ENCODE data around the gene RILPL1.
"Not testable (repeated sequence)": the region's sequence is repeated elsewhere in the genome, so short reads cannot be mapped to it uniquely, and the experiment has no call there.

The RILPL1 gene

DNA sequence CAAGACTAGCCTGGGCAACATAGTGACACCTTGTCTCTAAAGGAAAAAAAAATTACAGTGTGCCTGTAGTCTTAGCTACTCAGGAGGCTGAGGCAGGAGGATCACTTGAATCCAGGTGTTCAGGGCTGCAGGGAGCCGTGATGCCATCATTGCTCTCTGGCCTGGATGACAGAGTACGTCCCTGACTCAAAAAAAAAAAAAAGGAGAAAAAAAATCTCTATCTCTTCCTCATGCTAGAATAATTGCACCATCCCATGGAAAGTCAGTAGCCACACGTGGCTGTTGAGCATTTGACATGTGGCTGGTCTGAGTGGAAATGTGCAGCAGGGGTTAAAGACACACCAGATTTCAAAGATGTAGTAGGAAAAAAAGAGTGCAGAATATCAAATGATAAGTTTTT, 3.8 kb downstream of the RILPL1 start:
- no peak for FAIRE-seq

GRCh38 chr12:123528858-123529257, 4.7 kb downstream of the RILPL1 start:
- FAIRE-seq: no peak

DNA sequence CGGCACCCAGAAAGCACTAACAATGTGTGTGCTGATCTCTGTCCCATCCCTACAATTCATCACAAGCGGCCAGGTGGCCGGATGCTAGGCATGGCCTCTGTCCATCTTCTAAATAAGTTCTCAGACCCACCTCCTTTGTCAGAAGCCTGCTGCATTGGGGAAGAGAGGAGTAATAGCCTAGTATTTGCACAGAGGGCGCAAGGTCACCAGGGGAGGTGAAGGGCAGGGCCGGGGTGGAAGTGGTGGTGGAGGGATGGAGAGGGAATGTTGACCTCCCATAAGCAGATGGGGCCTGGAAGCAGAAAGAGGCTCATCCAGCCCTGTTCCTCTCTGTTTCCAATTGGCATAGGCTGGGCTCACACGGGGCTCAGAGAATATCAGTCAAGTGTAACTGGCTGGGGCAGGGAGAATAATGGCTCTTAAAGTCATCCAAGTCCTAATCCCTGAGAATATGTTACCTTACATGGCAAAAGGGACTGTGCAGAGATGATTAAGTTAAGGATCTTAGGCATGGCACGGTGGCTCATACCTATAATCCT, 6.9 kb downstream of the RILPL1 start:
- no peak for FAIRE-seq

DNA sequence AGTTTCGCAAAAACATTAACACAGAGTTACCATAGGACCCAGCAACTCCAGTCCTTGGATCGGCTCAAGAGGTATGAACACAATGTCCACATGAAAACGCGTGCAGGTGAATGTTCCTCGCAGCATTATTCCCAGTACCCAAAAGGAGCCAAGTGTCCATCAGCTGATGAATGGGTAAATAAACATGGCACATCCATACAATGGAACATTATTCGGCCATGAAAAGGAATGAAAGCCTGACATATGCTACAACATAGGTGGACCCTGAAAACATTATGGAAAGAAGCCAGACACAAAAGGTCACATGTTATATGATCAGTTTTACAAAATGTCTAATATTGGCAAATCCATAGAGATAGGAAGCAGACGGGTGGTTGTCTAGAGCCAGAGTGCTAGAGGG, 9.1 kb downstream of the RILPL1 start:
- FAIRE-seq: no peak

- FAIRE-seq: no peak
Observed at GRCh38 chr12:123523518-123523917, 10.0 kb downstream of the RILPL1 start.

DNA sequence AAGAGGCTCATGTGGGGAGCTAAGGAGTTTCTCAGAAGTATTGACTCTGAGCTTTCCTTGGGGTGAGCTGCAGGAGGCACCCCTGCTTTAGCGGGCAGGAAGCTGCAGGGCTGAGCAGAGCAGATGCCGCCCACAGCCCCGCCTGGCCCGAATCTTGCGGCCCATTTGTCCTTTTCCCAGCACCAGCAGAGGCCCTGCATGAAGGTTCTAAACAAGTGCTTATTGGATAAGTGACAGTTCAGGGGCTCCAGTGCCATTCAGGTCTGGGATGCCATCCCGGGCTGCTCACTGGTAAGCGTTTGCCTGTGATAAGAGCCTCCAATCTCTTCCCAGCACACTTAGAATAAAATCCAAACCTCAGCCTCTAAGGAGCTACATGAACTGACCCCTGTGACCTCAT, 11.4 kb downstream of the RILPL1 start:
- FAIRE-seq: no peak

DNA sequence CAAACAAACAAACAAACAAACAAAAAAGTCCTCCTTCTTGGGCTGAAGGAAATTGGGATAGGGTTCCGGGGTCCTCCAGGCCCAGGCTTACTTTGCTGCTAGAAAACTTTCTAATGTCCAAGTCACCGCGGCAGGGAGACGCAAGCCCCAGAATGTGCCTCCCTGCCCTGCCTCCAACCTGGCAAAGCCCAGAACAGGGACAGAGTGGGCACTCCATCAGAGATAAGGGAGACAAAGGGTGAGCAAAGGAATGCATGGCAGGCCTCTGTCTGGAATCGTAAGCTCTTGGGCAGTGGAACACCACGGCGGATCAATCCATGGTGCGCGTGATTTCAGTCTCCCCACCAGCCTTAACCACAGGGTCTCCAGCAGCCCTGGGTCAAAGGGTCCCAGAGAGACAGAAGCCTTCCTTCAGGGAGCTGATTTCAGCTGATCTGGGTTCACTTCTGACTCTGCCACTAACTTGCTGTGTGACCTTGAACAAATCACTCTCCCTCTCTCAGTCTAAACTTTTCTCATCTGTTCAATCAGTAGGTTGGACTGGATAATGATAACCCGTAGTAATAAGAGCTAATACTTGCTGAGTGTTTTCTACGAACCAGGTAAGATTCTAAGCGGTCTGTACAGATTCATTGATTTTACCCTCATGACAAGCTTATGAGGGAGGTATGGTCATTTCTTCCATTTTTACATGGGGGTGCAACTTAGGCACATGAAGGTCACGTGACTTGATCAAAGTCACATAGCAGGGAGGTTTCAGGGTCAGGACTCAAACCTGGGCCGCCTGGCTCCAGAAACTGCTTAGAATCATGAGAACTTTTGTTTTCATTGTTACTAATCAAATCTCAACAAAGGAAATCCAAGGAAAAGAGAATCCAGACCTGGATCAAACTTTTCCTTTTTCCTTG, 12.7 kb downstream of the RILPL1 start:
- FAIRE-seq: no peak

DNA sequence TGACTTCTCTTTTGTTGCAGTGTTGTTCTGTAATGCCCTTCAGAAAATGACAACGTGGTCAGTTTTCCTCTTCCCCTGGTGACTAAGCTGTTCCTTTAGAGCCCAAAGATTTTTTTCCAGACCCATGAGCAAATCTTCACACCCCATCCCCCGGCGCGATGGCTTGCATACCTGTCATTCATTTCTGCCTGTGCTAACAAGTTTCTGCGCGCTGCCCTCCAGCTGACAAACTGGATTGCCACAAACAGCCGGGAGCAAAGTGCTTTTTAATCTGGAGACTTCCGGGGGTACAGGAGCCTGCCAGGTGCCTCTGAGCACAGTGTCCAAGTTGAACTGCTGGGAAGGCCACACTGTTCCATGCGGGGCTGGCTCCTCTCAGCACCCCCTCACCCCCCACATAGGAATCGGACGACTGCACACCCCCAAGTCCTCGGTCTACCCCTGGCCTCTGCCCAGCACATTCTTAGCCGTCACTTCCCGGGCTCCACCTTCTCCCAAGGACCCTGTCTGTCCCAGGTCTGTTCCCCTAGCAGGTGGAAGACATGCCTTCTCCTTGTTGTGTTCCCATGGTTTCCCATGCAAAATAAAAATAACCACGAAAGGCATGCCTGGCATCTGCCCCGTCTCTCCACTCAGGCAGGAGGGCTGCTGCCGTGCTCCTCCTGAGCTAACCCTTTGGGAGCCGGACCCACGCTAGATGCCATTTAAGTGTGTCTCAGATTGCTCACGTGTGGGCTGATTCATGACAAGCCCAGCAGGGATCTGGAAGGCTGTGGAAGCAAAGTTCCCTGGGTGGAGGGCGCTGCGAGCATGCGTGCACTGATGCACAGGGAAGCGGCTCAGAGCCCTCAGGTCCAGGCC, 14.1 kb downstream of the RILPL1 start:
- FAIRE-seq: no peak

GRCh38 chr12:123516216-123516780, 17.2 kb downstream of the RILPL1 start:
- no peak for FAIRE-seq

DNA sequence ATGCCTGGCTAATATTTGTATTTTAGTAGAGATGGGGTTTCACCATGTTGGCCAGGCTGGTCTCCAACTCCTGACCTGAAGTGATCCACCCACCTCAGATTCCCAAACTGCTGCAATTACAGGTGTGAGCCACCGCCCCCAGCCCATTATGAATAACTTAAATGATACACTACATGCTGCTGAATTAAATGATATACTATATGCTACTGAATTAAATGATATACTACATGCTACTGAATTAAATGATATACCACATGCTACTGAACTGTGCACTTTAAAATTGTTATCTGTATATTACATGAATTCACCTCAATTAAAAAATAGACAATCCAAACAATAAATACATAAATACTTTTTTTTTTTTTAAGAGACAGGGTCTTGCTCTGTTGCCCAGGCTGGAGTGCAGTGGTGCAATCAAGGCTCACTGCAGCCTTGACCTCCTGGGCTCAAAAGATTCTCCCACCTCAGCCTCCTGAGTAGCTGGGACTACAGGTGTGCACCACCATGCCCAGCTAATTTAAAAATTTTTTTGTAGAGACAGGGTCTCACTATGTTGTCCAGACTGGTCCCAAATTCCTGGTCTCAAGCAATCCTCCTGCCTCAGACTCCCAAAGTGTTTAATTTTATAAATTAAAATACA, 18.8 kb downstream of the RILPL1 start:
- FAIRE-seq: not testable (repeated sequence)

DNA sequence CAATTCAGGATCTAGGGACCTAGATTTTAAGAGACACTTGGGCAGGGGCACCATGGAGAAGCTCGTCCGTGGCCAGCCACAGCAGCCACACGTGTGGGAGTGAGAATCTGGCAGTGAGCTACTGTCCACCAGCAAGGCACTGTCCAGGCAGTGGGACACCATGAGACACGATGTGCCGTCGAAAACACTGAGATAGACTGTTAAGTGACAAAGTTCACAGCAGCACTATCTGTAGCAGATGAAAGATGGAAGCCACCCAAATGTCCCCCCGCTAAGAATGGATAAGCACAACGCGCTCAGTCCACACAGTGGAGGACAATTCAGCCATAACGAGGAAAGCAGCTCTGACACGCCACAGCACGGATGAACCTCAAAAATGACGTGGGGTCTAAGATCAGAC, 19.7 kb downstream of the RILPL1 start:
- no peak for FAIRE-seq

GRCh38 chr12:123512838-123513665, 20.5 kb downstream of the RILPL1 start:
- no peak for FAIRE-seq

DNA sequence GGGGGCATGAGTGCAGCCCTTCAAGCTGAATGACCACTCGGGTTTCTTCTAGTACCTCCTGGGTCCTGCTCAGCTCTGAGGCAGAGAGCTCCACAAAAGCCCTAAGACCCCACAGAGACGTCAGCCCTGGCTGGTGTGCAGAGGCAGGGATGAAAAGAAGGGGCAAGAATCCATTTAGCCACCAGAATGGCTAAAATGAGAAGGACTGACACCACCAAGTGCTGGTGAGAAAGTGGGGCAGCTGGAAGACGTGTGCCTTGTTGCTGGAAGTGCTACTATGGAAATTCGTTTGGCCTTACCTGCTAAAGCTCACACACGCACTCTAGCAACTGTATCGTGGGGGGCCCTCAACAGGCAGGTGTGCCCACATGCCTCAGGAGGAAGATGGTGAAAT, 26.7 kb downstream of the RILPL1 start:
- no peak for FAIRE-seq

DNA sequence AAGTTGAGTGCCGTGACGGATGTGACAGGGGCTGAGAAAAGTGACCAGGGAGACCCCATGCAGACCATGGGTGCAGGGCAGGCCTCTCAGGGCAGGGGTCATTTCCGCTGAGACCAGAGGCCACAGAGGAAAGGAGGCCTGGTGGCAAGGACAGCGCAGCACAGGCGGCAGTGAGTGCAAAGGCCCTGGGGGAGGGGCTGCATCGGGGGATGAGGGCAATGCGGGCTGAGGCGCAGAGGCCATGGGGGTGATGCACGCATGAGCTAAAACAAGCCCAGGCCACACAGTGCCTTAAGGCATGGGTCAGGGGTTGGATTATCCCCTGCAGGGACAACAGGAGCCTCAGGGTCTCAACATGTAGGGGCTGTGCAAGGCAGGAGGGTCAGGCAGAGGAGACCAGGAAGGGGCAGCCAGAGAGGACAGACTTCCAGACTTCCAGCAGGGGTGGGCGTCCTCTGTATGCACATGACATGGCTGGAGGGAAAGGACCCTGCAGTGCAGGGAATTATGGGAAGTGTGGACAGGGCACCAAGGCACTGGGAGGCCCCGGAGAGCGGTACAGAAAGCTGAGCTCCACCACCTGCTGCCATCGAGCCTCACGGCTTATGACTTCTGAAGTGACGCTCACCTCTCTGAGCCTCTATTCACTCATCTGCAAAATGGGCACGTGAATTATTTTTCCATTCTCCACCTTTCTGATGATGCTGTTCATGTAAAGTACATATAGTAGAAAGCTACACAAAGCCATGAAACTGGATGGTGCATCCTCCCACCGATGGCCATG, 27.3 kb downstream of the RILPL1 start:
- no peak for FAIRE-seq

DNA sequence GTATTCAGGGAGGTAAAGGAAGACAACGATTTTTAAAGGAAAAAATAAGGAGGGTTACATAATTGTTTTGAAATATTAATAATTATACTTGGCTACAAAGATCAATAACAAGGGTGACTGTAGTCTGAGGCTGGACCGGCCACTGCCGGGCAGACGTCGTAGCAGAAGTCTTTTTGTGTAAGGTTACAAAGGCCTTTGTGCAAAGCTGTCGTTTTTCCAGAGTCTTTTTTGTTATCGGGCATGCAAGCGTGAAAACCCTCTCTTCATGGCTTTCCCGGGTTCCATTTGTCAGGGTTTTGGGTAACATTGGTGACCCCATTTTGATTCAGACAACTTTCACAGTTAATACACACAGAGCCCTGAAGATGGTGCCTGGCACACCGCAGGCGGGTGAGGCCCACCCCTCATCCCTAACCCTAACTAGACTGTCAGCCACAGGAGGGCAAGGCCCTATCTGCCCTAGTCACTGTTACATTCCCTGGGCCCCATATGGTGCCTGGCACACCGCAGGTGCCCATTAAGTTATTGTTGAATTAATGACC, 31.3 kb downstream of the RILPL1 start:
- no peak for FAIRE-seq

- no peak for FAIRE-seq
Observed at GRCh38 chr12:123499332-123499731, 34.2 kb downstream of the RILPL1 start.

GRCh38 chr12:123498126-123498825, 35.2 kb downstream of the RILPL1 start:
- no peak for FAIRE-seq

DNA sequence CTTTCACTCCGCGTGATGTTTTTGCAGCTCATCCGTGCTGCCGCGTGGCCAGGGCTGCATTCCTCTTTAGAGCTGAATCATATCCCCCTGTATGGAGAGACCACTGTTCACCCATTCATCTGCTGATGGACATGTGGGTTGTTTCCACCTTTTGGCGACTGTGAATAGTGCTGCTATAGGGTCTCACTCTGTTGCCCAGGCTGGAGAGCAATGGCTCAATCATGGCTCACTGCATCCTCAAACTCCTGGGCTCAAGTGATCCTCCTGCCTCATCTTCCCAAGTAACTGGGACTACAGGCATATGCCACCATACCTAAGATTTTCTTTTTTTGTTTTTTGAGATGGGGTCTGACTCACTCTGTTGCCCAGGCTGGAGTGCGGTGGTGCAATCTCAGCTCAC, 36.5 kb downstream of the RILPL1 start:
- FAIRE-seq: no peak

DNA sequence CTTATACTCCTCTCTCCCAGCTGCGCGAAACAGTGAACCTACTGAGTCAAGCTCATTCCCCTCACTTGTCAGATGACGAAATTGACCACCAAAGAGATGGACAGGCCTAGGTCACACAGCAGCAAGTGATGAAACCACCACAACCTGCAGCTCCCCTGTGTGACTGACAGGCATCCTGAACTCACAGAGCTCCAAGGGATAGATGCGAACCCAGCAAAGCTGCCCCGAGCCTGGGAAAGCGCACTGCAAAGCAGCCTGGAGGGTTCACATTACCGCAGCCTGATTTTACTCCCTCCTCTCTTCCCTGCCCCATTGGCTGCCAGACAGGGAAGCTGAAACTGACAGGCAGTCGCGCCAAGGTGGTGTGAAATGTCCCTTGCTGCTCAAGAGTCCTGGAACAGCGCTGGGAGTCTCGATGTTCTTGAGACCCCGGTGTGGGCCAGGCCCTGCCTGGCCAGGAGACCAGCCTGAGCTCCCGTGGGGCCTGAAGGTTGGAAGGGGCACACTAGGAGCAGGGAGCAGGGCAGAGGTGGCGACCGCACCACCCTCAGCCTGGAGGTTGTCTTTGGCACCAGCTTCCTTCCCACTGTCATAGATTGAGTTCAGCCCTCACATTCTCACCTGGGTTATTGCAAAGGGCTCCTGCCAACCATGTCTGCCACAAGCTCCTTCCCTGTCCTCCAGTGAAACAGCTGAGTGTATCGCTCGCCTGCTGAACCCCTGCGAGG, 39.2 kb downstream of the RILPL1 start:
- no peak for FAIRE-seq

Measured in A204.1 (cell line).